ENCODE data around the gene RDH14. TPM values are rescaled to one million over a fixed set of nuclear protein-coding genes. Genes with fewer than 3 reads are reported as not detected.

Gene RDH14
- polyA plus RNA-seq = 22.6 to 29.6 TPM (median 24.7 TPM) in 3 replicates
- polyA plus RNA-seq (2011; ENCODE audit: low read depth) = 9.8 TPM
- 11.5 and 21.1 TPM in 2 replicates for polyA plus RNA-seq (2011; cell fraction: cytosol; rRNA removed)
- 21.6 and 22.4 TPM in 2 replicates for polyA plus RNA-seq (2011; cell fraction: nucleus; rRNA removed)
- polyA plus RNA-seq (2012; ENCODE audit: low replicate concordance) = 14.5 and 18.2 TPM in 2 replicates
- polyA minus RNA-seq = 3.4 to 8.1 TPM (median 5.9 TPM) in 3 replicates
- polyA minus RNA-seq (2011; cell fraction: cytosol; rRNA and poly(A)+ RNA removed) = 12.7 TPM
- 9.2 and 15.1 TPM in 2 replicates for polyA minus RNA-seq (2011; cell fraction: nucleus; rRNA and poly(A)+ RNA removed)

- Histone ChIP-seq H3K4me1 (ENCODE audit: control insufficient read depth, extremely low read depth, insufficient read depth, low read length) (peaks cover 20% of the 10 kb centered on the region), H3K79me2 (ENCODE audit: control insufficient read depth, insufficient read depth, low read length) (peaks cover 21% of the 10 kb centered on the region), H4K20me1 (ENCODE audit: control insufficient read depth, extremely low read depth, insufficient read depth, low read length) (no peaks in the 10 kb centered on the region), H3K9me1 (ENCODE audit: control insufficient read depth, extremely low read depth, insufficient read depth, low read length) (no peaks in the 10 kb centered on the region), H3K4me3 (ENCODE audit: control insufficient read depth in 2 of 3, extremely low read depth in 1 of 3, insufficient read depth in 2 of 3, low read depth in 1 of 3, low read length in 3 of 3) (peak within 1 kb of the TSS; percentile 66 to 85 (median 85)), H3K9me3 (ENCODE audit: control insufficient read depth, low read depth, low read length) (no peaks in the 10 kb centered on the region), H3K9ac (ENCODE audit: control insufficient read depth, extremely low read depth, insufficient read depth, low read length) (peak within 1 kb of the TSS; percentile 85), H3K36me3 (ENCODE audit: control insufficient read depth in 2 of 2, extremely low read depth in 1 of 2, insufficient read depth in 2 of 2, low read length in 2 of 2) (peaks cover 1 to 2% of the 10 kb centered on the region in 2 experiments), H3K27ac (ENCODE audit: control insufficient read depth, insufficient read depth, low read length) (peak within 1 kb of the TSS; percentile 78), H3K4me2 (ENCODE audit: control insufficient read depth, extremely low read depth, insufficient read depth, low read depth, low read length) (peak within 1 kb of the TSS; percentile 98), H2AFZ (ENCODE audit: control insufficient read depth, low read length) (peak within 1 kb of the TSS; percentile 87), H3K27me3 (ENCODE audit: control insufficient read depth, extremely low read depth, insufficient read depth, low read length) (no peaks in the 10 kb centered on the region)
- TF ChIP-seq EZH2 (IDR thresholded peaks at IDR 0.05; ENCODE audit: low read length) (no peak), CTCF (optimal IDR thresholded peaks at IDR 0.05 in 1 of 3, IDR thresholded peaks at IDR 0.05 in 1 of 3, conservative IDR thresholded peaks at IDR 0.05 in 1 of 3; ENCODE audit: extremely low read depth in 1 of 3, insufficient read depth in 2 of 3, low read length in 3 of 3) (peak in 1 of 3 experiments; percentile 4)
- DNase-seq (ENCODE audit: low read depth, low spot score) (no peak), FAIRE-seq (peak; percentile 83)
- dilution Hi-C loops (cut with MboI; ENCODE audit: extremely low pct_ligation_motif_present, low sequenced_read_pairs) = no loop called here
These were observed at the start of gene RDH14 for GRCh38 chr2:18560031-18560796. Gene RDH14 (minus strand): TSS chr2:18560653. CDS start chr2:18560572, 81 bp downstream.

GRCh38 chr2:18610090-18610489, 49.6 kb upstream of the RDH14 start:
- FAIRE-seq = no peak
- no peaks in the 10 kb centered on the region for H3K79me2 ChIP-seq (ENCODE audit: control insufficient read depth, insufficient read depth, low read length)
- H3K27me3 ChIP-seq (ENCODE audit: control insufficient read depth, extremely low read depth, insufficient read depth, low read length) = no peaks in the 10 kb centered on the region
- H3K9me3 ChIP-seq (ENCODE audit: control insufficient read depth, low read depth, low read length) = no peaks in the 10 kb centered on the region
- H3K4me3 ChIP-seq (ENCODE audit: control insufficient read depth in 2 of 3, extremely low read depth in 1 of 3, insufficient read depth in 2 of 3, low read depth in 1 of 3, low read length in 3 of 3) = no peak overlapping the region
- H2AFZ ChIP-seq (ENCODE audit: control insufficient read depth, low read length) = no peak overlapping the region
- dilution Hi-C loops (cut with MboI; ENCODE audit: extremely low pct_ligation_motif_present, low sequenced_read_pairs) = no loop called here
- H3K9ac ChIP-seq (ENCODE audit: control insufficient read depth, extremely low read depth, insufficient read depth, low read length) = no peak overlapping the region
- H3K9me1 ChIP-seq (ENCODE audit: control insufficient read depth, extremely low read depth, insufficient read depth, low read length) = no peaks in the 10 kb centered on the region
- no peak overlapping the region for H3K27ac ChIP-seq (ENCODE audit: control insufficient read depth, insufficient read depth, low read length)
- H3K4me1 ChIP-seq (ENCODE audit: control insufficient read depth, extremely low read depth, insufficient read depth, low read length) = no peaks in the 10 kb centered on the region
- H4K20me1 ChIP-seq (ENCODE audit: control insufficient read depth, extremely low read depth, insufficient read depth, low read length) = no peaks in the 10 kb centered on the region
- DNase-seq (ENCODE audit: low read depth, low spot score) = no peak
- no peaks in the 10 kb centered on the region for H3K36me3 ChIP-seq (ENCODE audit: control insufficient read depth in 2 of 2, extremely low read depth in 1 of 2, insufficient read depth in 2 of 2, low read length in 2 of 2)
- TF ChIP-seq EZH2 (IDR thresholded peaks at IDR 0.05; ENCODE audit: low read length) = no peak
- no peak for TF ChIP-seq CTCF (optimal IDR thresholded peaks at IDR 0.05 in 1 of 3, IDR thresholded peaks at IDR 0.05 in 1 of 3, conservative IDR thresholded peaks at IDR 0.05 in 1 of 3; ENCODE audit: extremely low read depth in 1 of 3, insufficient read depth in 2 of 3, low read length in 3 of 3)
- no peak overlapping the region for H3K4me2 ChIP-seq (ENCODE audit: control insufficient read depth, extremely low read depth, insufficient read depth, low read depth, low read length)
